GM23338 (cell line): ENCODE data around the gene CDKAL1. TPM values are rescaled to one million over a fixed set of nuclear protein-coding genes. Genes with fewer than 3 reads are reported as not detected.

ENCODE experiments used
- ATAC-seq: fragments of 200-7000 bp; cut with Tn5 transposase; 3 replicates; pipeline ENCODE4 v1.9.1; 2020
- DNase-seq: peaks from one replicate; pipeline ENCODE4 v3.0.0-alpha.2; 2015; ENCODE audit warnings: low spot score
- H2AFZ ChIP-seq: fragments of 200-600 bp; sonication (generic); 2 replicates; pipeline ENCODE4 v1.8.0; 2016; ENCODE audit warnings: antibody characterized with exemption, mild to moderate bottlenecking, moderate library complexity
- H3F3A ChIP-seq: fragments of 200-600 bp; sonication (generic); replicated peaks from 2 replicates; pipeline ENCODE4 v1.8.0; 2017; ENCODE audit warnings: antibody characterized with exemption, mixed run types, low read depth
- H3K27ac ChIP-seq: fragments of 200-600 bp; sonication (generic); 2 replicates; pipeline ENCODE4 v1.6.1; 2016; ENCODE audit warnings: low read depth
- H3K27me3 ChIP-seq: fragments of 200-600 bp; sonication (generic); 2 replicates; pipeline ENCODE4 v1.8.0; 2016; ENCODE audit warnings: mild to moderate bottlenecking, mixed run types, moderate library complexity; ENCODE audit not compliant: insufficient read depth
- H3K36me3 ChIP-seq: fragments of 200-600 bp; sonication (generic); 2 replicates; pipeline ENCODE4 v1.8.0; 2016; ENCODE audit warnings: mild to moderate bottlenecking; ENCODE audit not compliant: insufficient read depth
- H3K4me1 ChIP-seq: fragments of 200-600 bp; sonication (generic); 2 replicates; pipeline ENCODE4 v1.8.0; 2016; ENCODE audit warnings: mild to moderate bottlenecking, moderate library complexity; ENCODE audit not compliant: insufficient read depth
- H3K4me2 ChIP-seq: fragments of 200-600 bp; sonication (generic); 2 replicates; pipeline ENCODE4 v1.7.1; 2017; ENCODE audit warnings: mixed run types
- H3K4me3 ChIP-seq: fragments of 200-600 bp; sonication (generic); 2 replicates; pipeline ENCODE4 v1.6.1; 2016; ENCODE audit warnings: mixed run types
- H3K79me2 ChIP-seq: fragments of 200-600 bp; sonication (generic); replicated peaks from 2 replicates; pipeline ENCODE4 v1.8.0; 2017; ENCODE audit warnings: mild to moderate bottlenecking; ENCODE audit not compliant: insufficient read depth
- H3K9me2 ChIP-seq: fragments of 200-600 bp; sonication (generic); 2 replicates; pipeline ENCODE4 v1.8.0; 2017; ENCODE audit not compliant: insufficient read depth
- H4K20me1 ChIP-seq: fragments of 200-600 bp; sonication (generic); replicated peaks from 2 replicates; pipeline ENCODE4 v1.8.0; 2017; ENCODE audit warnings: mild to moderate bottlenecking; ENCODE audit not compliant: insufficient read depth
- H3K27ac Mint-ChIP-seq: 2 replicates; pipeline ENCODE4 v1.8.0; 2020; ENCODE audit warnings: inconsistent platforms, mild to moderate bottlenecking, moderate library complexity, mixed read lengths
- H3K27me3 Mint-ChIP-seq: 3 replicates; pipeline ENCODE4 v1.8.0; 2022; ENCODE audit warnings: low read depth, mild to moderate bottlenecking, moderate library complexity, mixed read lengths, inconsistent platforms; ENCODE audit not compliant: insufficient read depth, poor library complexity
- H3K36me3 Mint-ChIP-seq: 3 replicates; pipeline ENCODE4 v1.8.0; 2021; ENCODE audit warnings: low read depth, mild to moderate bottlenecking, inconsistent platforms, moderate library complexity, mixed read lengths
- H3K4me1 Mint-ChIP-seq: 3 replicates; pipeline ENCODE4 v1.8.0; 2020; ENCODE audit warnings: mild to moderate bottlenecking, inconsistent platforms, mixed read lengths
- H3K4me3 Mint-ChIP-seq: 3 replicates; pipeline ENCODE4 v1.8.0; 2021; ENCODE audit warnings: moderate library complexity, mild to moderate bottlenecking, inconsistent platforms, mixed read lengths
- H3K9me3 Mint-ChIP-seq: 3 replicates; pipeline ENCODE4 v1.8.0; 2020; ENCODE audit warnings: moderate library complexity, mild to moderate bottlenecking, inconsistent platforms, mixed read lengths
- CREB1 ChIP-seq: fragments of 250-450 bp; sonication (Bioruptor Pico); IDR thresholded peaks from 2 replicates; pipeline ENCODE4 v1.5.0; 2020; ENCODE audit warnings: low read depth, mild to moderate bottlenecking, moderate library complexity
- EZH2 ChIP-seq: fragments of 200-600 bp; sonication (generic); IDR thresholded peaks from one replicate; pipeline ENCODE4 v1.8.0; 2017; ENCODE audit warnings: antibody characterized with exemption, mild to moderate bottlenecking, low read depth; ENCODE audit not compliant: unreplicated experiment
- EZH2phosphoT487 ChIP-seq: fragments of 200-600 bp; sonication (generic); IDR thresholded peaks from one replicate; pipeline ENCODE4 v1.8.1; 2018; ENCODE audit warnings: antibody characterized with exemption; ENCODE audit not compliant: unreplicated experiment
- JUNB ChIP-seq: IDR thresholded peaks from one replicate; pipeline ENCODE4 v1.6.1; 2016; ENCODE audit warnings: antibody characterized with exemption; ENCODE audit not compliant: unreplicated experiment
- NANOG ChIP-seq: IDR thresholded peaks from 2 replicates; pipeline ENCODE4 v1.6.1; 2016; ENCODE audit warnings: antibody characterized with exemption, borderline replicate concordance
- POLR2AphosphoS5 ChIP-seq: IDR thresholded peaks from 2 replicates; pipeline ENCODE4 v1.6.1; 2016; ENCODE audit warnings: antibody characterized with exemption, low read depth
- STAT1 ChIP-seq: IDR thresholded peaks from one replicate; pipeline ENCODE4 v1.6.1; 2016; ENCODE audit warnings: antibody characterized with exemption; ENCODE audit not compliant: unreplicated experiment
- ZNF114 ChIP-seq: fragments of 250-450 bp; sonication (Bioruptor Pico); IDR thresholded peaks from 2 replicates; pipeline ENCODE4 v1.5.0; 2020; ENCODE audit warnings: mild to moderate bottlenecking, moderate library complexity
- ZNF331 ChIP-seq: fragments of 250-450 bp; sonication (Bioruptor Pico); IDR thresholded peaks from 2 replicates; pipeline ENCODE4 v1.5.0; 2020; ENCODE audit warnings: low read depth, mild to moderate bottlenecking, moderate library complexity
- polyA plus RNA-seq: library from polyadenylated mRNA; unstranded; fragments of >200 nt; fragmentation: Nextera tagmentation; extraction: Ambion mirVana; gene quantifications from 2 replicates; pipeline ENCODE4 v1.2.1, GENCODE V29; 2016
- total RNA-seq: library from RNA; depleted of rRNA; stranded (reverse); fragments of >200 nt; shearing (Covaris generic); gene quantifications from 2 replicates; pipeline ENCODE4 v1.2.3, GENCODE V29; 2014
- TF ChIP-seq, protein P1 (sequence below): IDR thresholded peaks from one replicate; pipeline ENCODE4 v1.6.1; 2018; ENCODE audit warnings: antibody characterized with exemption; ENCODE audit not compliant: unreplicated experiment
- TF ChIP-seq, protein P2 (sequence below): IDR thresholded peaks from 2 replicates; pipeline ENCODE4 v1.6.1; 2016; ENCODE audit warnings: antibody characterized with exemption
- TF ChIP-seq, protein P3 (sequence below): fragments of 250-450 bp; sonication (Bioruptor Pico); IDR thresholded peaks from 2 replicates; pipeline ENCODE4 v1.5.0; 2020; ENCODE audit warnings: mild to moderate bottlenecking, moderate library complexity
- TF ChIP-seq, protein P4 (sequence below), 2 experiments: fragments of 200-600 bp in 1 of 2; sonication (generic) in 1 of 2; conservative IDR thresholded peaks; 2 replicates each; pipeline versions ENCODE4 v1.5.1 to v1.6.1; 2016 to 2017; ENCODE audit warnings: antibody characterized with exemption in 2 of 2, low read depth in 2 of 2, mild to moderate bottlenecking in 2 of 2, moderate library complexity in 1 of 2

CDKAL1 gene
- total and polyA plus RNA-seq, 2 experiments from 2014 or later = 17.8 to 35.0 TPM

DNA sequence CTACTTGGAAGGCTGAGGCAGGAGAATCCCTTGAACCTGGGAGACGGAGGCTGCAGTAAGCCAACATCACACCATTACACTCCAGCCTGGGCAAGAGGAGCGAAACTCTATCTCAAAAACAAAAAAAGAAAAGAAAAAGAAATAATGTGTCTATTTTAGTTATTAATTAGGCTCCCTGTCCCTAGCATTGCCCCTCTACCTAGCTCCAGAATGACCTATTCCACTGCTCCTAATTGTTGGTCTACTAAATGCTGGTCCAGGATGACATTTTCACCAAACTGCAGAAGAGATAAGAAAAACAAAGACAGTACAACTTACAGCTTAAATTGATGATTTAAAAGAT lies 629.6 kb downstream of the CDKAL1 start:
- Mint-ChIP-seq H3K9me3 (no peaks in the 10 kb centered on the region; the same call in 2 of the 3 replicates), H3K27ac (no peak overlapping the region), H3K4me3 (no peak overlapping the region), H3K27me3 (no peaks in the 10 kb centered on the region), H3K36me3 (no peaks in the 10 kb centered on the region), H3K4me1 (peaks cover 22% of the 10 kb centered on the region)
- Histone ChIP-seq H3K4me1 (no peaks in the 10 kb centered on the region), H3K36me3 (no peaks in the 10 kb centered on the region), H4K20me1 (no peaks in the 10 kb centered on the region), H3K79me2 (no peaks in the 10 kb centered on the region), H3K4me2 (no peak overlapping the region), H3F3A (no peaks in the 10 kb centered on the region), H3K9me2 (no peaks in the 10 kb centered on the region), H3K4me3 (no peak overlapping the region), H3K27ac (no peak overlapping the region), H3K27me3 (no peaks in the 10 kb centered on the region), H2AFZ (no peak overlapping the region)
- DNase-seq (no peak), ATAC-seq (no peak)
- TF ChIP-seq CREB1 = no peak
- TF ChIP-seq, protein P1, sequence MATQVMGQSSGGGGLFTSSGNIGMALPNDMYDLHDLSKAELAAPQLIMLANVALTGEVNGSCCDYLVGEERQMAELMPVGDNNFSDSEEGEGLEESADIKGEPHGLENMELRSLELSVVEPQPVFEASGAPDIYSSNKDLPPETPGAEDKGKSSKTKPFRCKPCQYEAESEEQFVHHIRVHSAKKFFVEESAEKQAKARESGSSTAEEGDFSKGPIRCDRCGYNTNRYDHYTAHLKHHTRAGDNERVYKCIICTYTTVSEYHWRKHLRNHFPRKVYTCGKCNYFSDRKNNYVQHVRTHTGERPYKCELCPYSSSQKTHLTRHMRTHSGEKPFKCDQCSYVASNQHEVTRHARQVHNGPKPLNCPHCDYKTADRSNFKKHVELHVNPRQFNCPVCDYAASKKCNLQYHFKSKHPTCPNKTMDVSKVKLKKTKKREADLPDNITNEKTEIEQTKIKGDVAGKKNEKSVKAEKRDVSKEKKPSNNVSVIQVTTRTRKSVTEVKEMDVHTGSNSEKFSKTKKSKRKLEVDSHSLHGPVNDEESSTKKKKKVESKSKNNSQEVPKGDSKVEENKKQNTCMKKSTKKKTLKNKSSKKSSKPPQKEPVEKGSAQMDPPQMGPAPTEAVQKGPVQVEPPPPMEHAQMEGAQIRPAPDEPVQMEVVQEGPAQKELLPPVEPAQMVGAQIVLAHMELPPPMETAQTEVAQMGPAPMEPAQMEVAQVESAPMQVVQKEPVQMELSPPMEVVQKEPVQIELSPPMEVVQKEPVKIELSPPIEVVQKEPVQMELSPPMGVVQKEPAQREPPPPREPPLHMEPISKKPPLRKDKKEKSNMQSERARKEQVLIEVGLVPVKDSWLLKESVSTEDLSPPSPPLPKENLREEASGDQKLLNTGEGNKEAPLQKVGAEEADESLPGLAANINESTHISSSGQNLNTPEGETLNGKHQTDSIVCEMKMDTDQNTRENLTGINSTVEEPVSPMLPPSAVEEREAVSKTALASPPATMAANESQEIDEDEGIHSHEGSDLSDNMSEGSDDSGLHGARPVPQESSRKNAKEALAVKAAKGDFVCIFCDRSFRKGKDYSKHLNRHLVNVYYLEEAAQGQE = no peak
- no peak for TF ChIP-seq POLR2AphosphoS5
- no peak for TF ChIP-seq ZNF114 (CRISPR knock-in tag)
- no peak for TF ChIP-seq JUNB
- TF ChIP-seq, protein P2, sequence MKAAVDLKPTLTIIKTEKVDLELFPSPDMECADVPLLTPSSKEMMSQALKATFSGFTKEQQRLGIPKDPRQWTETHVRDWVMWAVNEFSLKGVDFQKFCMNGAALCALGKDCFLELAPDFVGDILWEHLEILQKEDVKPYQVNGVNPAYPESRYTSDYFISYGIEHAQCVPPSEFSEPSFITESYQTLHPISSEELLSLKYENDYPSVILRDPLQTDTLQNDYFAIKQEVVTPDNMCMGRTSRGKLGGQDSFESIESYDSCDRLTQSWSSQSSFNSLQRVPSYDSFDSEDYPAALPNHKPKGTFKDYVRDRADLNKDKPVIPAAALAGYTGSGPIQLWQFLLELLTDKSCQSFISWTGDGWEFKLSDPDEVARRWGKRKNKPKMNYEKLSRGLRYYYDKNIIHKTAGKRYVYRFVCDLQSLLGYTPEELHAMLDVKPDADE = no peak
- TF ChIP-seq EZH2phosphoT487 = no peak
- TF ChIP-seq STAT1 = no peak
- TF ChIP-seq EZH2 = no peak
- TF ChIP-seq NANOG = no peak
- no peak for TF ChIP-seq ZNF331 (CRISPR knock-in tag)
- TF ChIP-seq, protein P3, sequence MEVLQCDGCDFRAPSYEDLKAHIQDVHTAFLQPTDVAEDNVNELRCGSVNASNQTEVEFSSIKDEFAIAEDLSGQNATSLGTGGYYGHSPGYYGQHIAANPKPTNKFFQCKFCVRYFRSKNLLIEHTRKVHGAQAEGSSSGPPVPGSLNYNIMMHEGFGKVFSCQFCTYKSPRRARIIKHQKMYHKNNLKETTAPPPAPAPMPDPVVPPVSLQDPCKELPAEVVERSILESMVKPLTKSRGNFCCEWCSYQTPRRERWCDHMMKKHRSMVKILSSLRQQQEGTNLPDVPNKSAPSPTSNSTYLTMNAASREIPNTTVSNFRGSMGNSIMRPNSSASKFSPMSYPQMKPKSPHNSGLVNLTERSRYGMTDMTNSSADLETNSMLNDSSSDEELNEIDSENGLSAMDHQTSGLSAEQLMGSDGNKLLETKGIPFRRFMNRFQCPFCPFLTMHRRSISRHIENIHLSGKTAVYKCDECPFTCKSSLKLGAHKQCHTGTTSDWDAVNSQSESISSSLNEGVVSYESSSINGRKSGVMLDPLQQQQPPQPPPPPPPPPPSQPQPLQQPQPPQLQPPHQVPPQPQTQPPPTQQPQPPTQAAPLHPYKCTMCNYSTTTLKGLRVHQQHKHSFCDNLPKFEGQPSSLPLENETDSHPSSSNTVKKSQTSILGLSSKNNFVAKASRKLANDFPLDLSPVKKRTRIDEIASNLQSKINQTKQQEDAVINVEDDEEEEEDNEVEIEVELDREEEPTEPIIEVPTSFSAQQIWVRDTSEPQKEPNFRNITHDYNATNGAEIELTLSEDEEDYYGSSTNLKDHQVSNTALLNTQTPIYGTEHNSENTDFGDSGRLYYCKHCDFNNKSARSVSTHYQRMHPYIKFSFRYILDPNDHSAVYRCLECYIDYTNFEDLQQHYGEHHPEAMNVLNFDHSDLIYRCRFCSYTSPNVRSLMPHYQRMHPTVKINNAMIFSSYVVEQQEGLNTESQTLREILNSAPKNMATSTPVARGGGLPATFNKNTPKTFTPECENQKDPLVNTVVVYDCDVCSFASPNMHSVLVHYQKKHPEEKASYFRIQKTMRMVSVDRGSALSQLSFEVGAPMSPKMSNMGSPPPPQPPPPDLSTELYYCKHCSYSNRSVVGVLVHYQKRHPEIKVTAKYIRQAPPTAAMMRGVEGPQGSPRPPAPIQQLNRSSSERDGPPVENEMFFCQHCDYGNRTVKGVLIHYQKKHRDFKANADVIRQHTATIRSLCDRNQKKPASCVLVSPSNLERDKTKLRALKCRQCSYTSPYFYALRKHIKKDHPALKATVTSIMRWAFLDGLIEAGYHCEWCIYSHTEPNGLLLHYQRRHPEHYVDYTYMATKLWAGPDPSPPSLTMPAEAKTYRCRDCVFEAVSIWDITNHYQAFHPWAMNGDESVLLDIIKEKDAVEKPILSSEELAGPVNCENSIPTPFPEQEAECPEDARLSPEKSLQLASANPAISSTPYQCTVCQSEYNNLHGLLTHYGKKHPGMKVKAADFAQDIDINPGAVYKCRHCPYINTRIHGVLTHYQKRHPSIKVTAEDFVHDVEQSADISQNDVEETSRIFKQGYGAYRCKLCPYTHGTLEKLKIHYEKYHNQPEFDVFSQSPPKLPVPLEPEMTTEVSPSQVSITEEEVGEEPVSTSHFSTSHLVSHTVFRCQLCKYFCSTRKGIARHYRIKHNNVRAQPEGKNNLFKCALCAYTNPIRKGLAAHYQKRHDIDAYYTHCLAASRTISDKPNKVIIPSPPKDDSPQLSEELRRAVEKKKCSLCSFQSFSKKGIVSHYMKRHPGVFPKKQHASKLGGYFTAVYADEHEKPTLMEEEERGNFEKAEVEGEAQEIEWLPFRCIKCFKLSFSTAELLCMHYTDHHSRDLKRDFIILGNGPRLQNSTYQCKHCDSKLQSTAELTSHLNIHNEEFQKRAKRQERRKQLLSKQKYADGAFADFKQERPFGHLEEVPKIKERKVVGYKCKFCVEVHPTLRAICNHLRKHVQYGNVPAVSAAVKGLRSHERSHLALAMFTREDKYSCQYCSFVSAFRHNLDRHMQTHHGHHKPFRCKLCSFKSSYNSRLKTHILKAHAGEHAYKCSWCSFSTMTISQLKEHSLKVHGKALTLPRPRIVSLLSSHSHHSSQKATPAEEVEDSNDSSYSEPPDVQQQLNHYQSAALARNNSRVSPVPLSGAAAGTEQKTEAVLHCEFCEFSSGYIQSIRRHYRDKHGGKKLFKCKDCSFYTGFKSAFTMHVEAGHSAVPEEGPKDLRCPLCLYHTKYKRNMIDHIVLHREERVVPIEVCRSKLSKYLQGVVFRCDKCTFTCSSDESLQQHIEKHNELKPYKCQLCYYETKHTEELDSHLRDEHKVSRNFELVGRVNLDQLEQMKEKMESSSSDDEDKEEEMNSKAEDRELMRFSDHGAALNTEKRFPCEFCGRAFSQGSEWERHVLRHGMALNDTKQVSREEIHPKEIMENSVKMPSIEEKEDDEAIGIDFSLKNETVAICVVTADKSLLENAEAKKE (CRISPR knock-in tag) = no peak
- TF ChIP-seq, protein P4, sequence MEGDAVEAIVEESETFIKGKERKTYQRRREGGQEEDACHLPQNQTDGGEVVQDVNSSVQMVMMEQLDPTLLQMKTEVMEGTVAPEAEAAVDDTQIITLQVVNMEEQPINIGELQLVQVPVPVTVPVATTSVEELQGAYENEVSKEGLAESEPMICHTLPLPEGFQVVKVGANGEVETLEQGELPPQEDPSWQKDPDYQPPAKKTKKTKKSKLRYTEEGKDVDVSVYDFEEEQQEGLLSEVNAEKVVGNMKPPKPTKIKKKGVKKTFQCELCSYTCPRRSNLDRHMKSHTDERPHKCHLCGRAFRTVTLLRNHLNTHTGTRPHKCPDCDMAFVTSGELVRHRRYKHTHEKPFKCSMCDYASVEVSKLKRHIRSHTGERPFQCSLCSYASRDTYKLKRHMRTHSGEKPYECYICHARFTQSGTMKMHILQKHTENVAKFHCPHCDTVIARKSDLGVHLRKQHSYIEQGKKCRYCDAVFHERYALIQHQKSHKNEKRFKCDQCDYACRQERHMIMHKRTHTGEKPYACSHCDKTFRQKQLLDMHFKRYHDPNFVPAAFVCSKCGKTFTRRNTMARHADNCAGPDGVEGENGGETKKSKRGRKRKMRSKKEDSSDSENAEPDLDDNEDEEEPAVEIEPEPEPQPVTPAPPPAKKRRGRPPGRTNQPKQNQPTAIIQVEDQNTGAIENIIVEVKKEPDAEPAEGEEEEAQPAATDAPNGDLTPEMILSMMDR (conservative IDR thresholded peaks at IDR 0.05; ENCODE audit: low read depth in 2 of 2) = no peak
